HEK293T (cell line): ENCODE results near the gene NEB.
"Not testable (repeated sequence)": the region's sequence is repeated elsewhere in the genome, so short reads cannot be mapped to it uniquely, and the experiment has no call there.

Experiments
- ARNT ChIP-seq: fragments of 450-650 bp; IDR thresholded peaks from 2 replicates; pipeline ENCODE4 v1.6.1; 2017; ENCODE audit warnings: mild to moderate bottlenecking
- ELF4 ChIP-seq: fragments of 450-650 bp; IDR thresholded peaks from 2 replicates; pipeline ENCODE4 v1.6.1; 2017; ENCODE audit warnings: antibody characterized with exemption
- FOXA1 ChIP-seq: fragments of 450-650 bp; IDR thresholded peaks from 2 replicates; pipeline ENCODE4 v1.6.1; 2016; ENCODE audit warnings: mild to moderate bottlenecking
- HDGF ChIP-seq: fragments of 450-650 bp; IDR thresholded peaks from 2 replicates; pipeline ENCODE4 v1.6.1; 2017; ENCODE audit warnings: antibody characterized with exemption, borderline replicate concordance
- PKNOX1 ChIP-seq: fragments of 450-650 bp; IDR thresholded peaks from 2 replicates; pipeline ENCODE4 v1.6.1; 2016
- ZNF384 ChIP-seq: fragments of 450-650 bp; IDR thresholded peaks from 2 replicates; pipeline ENCODE4 v1.6.1; 2016

- not testable (repeated sequence) for TF ChIP-seq PKNOX1, HDGF, ZNF384, ARNT, ELF4, FOXA1
These were observed 131.9 kb downstream of the NEB start for GRCh38 chr2:151602402-151602801.
